EL (cell line): Measurements from ENCODE around the gene SIPA1L3.

Experiments
- DNase-seq: peaks from one replicate; pipeline ENCODE4 v3.0.0-alpha.2; 2016

SIPA1L3 gene

DNA sequence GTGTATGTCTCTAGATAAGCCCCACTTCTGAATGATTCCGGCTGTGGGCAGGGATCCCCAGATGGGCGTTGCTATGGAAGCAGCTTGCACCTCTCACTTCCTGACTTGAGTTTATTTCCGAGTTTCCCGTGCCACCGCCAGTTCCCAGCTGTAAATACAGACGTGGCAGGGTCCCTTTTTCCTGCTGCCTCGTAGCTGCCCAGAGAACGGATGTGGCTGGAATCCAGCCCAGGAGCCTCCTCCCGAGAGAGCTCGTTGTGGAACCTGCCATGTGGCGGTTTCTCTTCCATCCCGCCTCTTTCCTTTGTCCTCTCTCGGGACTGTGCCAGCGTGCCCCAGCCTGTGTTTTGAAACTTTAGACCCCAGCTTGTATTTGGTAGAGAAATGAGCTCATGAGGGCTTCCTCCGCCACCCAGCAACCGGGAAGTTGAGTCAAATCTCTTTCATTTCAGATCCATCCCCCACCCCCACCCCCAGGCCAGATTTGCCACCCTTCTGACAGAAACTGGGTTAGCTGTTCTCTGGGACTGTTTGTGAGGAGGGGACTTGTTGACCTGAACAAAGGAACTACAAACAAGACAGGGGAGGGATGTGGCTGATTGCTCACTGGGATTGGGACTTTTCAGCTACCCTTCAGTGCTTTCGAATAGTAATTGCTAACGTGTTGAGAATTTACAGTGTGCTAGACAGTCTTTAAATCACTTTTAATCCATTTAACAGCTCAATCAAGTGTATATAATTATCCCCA lies 96.6 kb downstream of the SIPA1L3 start:
- peak; percentile 97 for DNase-seq

DNA sequence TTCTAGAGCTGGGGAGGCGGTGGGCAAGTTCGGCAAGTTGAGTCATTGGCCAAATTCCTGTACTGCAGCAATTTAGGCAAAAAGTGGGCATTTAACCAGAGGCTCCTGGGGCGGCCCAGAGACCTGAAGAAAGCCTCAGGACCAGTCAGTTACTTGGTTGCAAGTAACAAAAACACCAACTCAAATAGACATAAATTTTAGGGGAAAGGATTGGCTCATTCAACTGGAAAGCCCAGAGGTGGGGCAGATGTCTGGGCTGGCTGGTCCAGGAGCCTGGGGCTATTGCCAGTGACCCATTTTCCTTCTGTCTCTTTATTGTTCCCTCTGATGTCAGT lies 97.1 kb downstream of the SIPA1L3 start:
- DNase-seq = no peak

DNA sequence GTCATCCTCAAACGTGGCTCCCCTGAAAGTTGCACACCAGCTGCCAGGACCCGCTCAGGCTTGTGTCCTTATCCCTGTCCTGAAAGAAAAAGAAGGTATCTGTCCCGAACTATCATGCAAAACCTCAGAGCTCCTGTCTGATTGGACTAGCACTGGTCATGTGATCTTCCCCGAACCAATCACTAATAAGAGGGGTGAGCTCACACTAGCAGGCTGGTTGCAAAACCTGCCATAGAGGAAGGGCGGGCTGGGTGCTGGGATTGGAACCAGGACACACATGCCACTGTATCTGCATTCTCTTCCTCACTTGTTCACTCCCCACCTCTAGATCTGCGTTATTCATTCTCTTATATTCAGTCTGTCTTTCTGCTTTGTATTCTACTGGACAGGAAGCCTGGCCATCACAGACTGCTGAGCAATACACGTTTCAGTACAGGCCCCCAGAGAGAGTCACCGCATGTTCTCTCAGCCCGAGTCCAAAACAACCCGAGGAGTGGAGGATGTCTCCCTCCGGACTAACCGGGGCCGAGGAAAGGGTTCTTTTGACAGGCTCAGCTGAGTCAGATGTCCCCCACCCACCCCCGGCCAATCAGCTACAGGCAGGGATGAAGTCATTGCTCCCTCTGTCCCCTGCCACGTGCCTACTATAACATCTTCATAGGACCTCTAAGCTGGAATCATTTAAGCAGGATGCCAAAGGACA lies 97.7 kb downstream of the SIPA1L3 start:
- DNase-seq = peak; percentile 98

DNA sequence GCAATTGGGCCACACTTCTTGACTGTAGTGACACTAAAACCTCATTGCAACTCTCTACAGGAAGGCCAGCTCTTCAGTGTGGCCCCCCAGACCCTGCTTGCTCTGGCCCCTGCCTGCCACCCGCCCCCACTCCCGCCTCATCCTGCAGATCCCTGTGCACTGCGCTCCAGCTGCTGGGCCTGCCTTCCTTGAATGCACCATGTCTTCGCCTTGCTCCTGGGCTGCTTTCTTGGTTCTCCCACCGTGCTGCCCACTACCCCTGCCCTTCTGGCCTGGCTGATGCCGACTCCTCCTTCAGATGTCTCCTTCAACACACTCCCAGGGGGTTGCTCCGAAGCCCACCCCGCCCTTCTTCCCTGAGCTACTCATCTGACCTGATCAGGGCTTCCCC lies 98.2 kb downstream of the SIPA1L3 start:
- no peak for DNase-seq

DNA sequence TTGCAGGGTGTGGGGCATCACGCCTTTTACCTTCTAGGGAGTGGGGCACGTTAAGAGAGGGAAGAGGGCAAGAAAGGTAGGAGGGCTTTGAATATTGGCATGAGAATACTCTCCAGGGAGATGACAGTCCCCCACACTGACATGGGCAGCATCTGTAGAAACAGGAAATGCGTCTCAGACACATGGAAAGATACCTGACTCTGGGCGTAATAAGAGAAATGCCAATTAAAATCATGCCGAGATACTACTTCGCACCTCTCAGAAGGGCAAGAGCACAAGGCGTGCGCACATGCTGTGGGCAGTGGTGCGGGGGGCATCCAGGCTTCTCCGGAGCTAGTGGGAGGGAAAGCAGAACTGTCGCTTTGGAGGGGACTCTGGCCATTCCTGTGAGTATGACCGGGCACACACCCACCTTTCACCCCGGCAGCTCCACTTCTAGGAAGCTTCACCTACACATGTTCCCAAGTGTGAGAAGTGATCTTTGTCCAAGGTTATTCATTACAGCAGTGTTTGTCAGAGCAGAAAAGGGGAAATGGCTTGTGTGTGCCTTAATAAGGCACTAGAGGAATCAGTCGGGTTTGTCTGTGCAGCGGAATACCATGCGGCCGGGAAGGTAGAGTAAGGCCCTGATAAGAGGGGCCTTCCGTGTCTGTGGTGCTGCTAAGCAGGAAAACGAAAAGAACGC lies 99.5 kb downstream of the SIPA1L3 start:
- no peak for DNase-seq

DNA sequence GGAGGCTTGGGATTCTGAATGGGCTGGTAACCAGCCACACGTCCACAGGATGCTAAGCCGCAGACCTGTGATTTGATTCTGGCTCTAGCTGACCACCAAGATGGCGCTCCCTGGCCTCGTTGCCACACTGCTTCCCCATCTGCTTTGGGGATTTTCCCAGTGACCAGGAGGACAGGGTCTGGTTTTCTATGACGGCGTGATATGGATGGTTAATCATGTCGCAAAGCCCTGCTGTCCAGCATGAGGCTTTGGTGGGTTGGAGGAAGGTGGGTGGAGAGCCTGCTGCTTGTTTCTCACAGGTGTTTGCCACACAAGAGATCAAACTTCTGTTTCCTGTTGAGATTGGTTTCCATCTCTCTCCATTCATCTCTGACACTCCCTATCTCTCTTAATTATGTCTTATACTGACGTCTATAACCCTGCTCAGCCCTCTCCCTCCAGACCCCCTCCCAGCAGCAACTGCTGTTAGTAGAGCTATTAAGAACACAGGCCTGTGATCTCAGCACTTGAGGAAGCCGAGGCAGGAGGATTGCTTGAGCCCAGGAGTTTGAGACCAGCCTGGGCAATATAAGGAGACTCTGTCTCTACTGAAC lies 102.7 kb downstream of the SIPA1L3 start:
- DNase-seq = no peak

DNA sequence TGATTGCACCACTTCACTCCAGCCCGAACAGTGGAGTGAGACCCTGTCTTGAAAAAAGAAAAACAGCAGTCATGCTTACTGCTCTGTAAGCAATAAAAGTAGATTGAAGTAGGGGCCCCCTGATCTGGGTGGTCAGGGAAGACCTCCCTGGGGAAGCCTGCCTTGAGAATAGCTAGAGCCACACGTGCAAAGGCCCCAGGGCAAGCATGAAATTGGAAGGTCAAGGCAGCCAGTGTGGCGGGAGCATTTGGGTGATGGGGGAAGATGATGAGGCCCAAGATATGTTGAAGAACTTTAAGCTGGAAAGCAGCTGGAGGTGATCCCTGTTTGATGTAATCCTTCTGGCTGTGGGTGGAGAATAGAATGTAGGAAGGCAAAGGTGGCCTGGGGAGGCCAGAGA lies 104.4 kb downstream of the SIPA1L3 start:
- DNase-seq = no peak

DNA sequence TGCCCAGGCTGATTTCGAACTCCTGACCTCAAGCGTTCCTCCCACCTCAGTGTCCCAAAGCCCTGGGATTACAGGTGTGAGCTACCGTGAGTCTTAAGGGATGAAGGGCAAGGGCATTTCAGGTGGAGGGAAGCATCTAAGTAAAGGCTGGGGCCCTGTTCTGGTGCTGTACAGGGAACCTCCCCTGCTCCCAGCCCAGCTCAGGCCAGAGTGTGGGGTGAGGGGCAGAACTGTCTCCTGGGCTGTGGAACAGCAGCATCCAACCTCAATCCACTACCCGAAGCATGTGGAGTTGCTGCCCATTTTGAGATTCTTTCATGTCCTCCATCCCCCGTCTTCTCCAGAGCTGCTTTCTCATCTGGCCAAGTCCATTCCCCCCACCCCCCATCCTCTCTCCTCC lies 105.3 kb downstream of the SIPA1L3 start:
- DNase-seq = no peak

DNA sequence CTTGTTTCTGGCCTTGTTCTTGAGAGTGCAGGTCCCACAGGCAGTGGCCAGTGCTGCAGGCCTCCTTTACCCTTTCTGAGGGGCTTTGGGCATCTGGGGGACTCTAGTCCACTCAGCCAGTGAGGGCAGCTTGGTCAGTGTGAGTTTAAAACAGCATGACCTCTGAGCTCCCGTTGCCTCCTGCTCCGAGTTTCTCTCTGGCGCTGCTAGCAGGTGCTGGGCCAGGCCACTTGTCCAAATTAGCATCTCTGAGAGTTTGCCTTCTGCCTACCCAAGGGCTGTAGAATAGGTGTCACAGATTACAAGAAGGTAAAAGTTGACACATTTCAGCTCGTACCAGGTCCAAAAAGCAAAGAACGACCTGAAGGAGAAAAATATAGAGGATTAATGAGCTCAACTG lies 105.9 kb downstream of the SIPA1L3 start:
- no peak for DNase-seq

DNA sequence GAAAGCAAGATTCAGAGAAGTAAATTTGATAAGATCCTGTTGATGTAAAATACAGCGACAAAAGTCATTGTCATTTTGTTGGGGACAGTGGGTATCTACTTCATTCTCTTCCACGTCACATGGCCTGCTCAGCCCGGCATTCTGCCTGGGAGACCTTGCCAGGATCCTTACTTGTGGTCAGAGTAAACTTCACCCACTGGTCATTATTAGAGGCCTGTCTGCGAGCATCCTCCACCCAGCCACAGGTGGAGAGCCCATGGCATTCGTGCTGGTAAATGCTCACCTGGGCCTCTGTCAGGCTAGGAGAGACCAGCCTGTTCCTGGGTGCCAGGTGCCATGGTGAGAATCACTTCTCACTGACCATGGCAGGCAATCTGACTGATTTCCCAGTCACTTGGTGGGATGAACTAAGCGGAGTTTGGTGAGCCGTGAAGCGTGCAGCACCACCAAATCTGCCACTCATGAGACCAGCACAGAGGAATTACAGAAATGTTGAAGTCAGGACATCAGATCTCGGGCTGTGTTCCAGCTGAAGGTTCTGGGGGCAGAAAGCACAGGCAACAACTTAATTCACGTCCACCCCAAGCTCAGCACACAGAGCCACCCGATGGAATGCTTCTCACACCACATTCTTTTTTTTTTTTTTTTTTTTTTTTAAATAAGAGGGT lies 107.0 kb downstream of the SIPA1L3 start:
- no peak for DNase-seq

DNA sequence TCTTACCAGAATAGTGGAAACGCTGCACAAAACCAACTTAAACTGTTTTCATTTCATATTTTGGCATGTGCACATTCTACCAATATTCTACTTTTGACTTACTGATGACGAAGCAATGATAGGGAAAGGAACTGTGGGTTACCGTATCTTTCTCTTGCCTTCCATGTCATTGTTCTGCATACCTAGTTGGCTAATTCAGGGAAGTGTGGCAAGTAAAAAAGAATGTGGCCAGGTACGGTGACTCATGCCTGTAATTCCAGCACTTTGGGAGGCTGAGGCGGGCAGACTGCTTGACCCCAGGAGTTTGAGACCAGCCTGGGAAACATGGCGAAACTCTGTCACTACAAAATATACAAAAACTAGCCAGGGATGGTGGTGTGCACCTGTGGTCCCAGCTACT lies 108.2 kb downstream of the SIPA1L3 start:
- no peak for DNase-seq

DNA sequence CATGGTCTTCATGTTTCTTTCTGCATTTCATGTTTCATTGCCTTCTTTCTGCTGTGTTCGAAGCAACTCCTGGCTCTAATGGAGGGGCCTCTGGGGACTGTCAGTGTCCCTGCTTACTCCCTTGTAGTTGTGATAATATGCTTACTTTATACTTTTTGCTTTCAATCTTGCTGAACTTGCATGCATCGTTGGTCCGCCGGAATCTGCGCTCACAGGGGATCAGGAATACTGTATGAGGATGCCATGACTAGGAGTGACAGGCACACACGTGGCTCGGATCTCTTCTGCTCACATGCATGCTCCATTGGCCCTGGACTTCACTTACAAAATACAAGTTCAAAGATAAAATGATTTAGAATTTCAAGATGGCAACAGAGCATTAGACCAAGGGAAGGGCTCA lies 108.8 kb downstream of the SIPA1L3 start:
- DNase-seq = no peak

DNA sequence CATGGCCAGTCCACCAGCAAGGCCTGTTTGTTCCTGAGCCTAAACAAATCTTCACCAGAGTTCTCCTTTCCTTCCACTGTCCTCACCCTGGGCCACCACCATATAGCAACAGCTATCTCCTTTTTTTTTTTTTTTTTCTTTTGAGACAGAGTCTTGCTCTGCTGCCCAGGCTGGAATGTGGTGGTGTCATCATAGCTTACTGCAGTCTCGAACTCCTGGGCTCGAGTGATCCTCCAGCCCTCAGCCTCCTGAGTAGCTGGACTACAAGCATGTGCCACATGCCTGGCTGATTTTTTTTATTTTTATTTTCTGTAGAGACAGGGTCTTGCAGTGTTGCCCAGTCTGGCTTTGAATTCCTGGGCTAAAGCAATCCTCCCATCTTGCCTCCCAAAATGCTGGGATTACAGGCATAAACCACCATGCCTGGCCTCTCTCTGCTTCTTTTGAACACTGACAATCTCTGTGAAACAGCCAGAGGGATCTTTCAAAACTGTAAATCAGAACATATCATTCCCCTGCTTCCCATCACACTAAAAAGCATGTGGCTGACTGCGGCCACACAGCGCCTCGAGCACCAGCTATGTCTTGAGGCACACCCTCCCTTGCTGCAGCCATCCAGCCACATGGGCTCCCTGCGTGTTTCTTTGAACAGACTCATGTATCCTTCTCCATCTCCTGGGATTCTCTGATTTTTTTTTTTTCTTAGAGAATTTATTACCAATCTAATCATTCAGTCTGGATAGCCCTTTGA lies 110.6 kb downstream of the SIPA1L3 start:
- no peak for DNase-seq

DNA sequence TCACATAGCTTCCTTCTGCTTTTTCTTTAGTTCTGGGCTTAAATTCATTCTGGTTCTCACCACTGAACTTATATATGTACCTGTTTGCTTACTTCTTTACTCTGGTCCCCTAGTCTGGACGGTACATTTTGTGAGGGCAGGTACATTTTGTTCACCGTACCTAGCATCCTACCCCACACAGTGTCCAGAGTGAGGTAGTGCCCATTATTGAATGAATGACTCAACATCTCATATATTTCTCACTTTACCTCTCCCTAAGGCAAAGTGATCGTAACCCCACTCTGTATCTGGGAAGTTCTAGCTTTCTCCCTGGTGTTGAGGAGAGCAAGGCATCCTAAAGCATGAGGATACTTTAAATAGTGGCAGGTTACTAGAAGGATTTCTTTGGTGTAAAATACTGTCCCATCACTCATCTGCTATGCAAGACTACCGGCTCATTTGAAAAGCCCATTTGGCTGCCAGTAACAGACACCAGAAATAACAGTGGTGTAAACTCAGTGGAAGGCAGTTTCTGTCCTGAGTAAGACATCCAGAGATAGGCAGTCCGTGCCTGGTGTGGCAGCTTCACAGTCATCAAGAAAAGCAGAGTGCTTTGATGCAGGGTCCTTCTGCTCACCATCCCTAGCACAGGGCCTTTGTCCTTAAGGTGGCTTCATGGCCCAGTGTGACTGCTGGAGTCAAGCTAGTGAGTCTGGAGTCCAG lies 111.8 kb downstream of the SIPA1L3 start:
- DNase-seq = no peak

DNA sequence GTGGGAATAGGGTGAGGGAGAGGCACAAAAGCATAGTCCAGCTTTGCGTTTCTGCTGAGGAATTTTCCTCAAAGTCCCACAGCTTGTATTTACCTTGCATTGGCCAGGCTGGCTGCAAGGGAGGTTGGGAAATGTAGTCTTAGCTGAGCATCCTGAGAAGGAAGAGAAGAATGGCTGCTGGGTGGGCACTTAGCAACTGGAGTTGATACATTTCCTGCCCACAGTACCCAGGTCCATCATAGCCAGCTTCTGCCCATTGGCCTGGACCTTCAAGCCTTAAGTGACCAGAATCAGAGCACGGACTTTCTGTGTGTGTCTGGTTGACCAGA lies 112.4 kb downstream of the SIPA1L3 start:
- no peak for DNase-seq

DNA sequence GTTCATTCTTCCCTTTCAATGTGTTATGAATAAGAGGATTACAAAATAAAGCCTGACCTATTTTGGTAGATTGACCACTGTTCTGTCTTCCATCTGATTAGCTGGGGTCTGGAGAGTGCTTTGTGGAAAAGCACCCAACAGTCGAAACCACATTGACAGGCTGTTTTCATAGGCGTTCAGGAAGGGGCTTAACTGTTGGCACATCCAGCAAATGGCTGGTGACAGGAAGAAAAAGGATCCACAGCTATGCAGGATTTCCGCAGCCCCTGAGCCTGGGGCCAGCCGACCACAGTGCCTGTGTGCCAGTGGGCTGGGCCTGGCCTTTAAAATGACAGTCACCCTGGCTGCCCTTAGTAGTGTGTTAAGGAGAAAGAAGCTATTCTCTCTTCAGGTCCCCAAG lies 113.3 kb downstream of the SIPA1L3 start:
- no peak for DNase-seq

DNA sequence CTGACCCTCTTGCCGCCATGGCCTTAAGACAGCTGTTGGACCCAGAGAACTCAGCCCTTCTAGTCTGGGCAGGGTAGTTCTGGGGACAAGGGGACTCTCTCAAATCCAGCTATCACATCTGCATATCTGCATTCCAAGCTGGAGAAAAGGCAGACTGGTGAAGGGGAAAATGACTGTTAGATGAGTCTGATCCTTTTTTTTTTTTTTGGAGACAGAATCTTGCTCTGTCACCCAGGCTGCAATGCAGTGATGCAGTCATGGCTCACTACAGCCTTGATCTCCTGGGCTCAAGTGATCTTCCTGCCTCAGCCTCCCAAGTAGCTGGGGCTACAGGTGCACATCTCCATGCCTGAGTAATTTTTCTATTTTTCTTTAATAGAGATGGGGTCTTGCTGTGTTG lies 114.3 kb downstream of the SIPA1L3 start:
- peak; percentile 38 for DNase-seq

DNA sequence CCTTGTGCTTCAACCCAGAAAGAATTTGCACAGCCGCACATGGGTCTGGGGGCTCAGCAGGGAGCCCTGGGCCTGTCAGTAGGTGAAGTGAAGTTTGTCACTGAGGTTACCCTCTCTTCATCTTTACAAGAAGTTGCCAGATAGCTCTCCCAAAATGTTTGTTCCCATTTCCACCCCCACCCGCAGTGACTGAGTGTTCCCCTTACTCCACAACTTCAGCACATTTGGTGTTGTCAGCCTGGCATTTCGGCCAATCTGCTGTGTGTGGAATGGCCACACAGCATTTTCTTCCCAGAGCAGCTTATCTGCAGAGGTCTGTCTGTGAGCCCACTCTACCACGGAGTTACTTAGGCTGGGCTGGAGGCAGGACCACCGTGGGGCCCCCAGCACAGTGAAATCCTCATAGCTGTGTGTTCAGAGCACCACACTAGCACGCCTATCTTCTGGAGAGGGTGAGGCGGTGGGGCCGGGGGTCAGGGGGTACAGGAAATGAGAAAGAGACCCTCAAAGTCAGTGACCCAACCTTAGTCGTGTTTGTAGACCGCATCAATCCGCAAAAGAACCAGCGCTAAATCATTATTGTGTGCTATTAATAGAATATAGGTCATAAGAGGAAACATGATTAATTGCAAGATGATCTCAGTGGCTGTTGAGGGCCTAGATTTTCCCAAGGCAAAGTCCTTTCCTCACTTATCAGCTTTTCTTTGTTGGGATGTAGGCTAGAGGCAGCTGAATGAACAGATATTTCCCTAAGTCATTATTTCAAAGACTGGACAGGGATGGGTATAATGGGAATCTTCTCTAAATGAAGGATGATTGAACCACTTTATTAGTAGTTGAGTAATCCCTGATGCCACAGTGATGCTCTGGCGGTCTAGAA lies 116.0 kb downstream of the SIPA1L3 start:
- peak; percentile 43 for DNase-seq

DNA sequence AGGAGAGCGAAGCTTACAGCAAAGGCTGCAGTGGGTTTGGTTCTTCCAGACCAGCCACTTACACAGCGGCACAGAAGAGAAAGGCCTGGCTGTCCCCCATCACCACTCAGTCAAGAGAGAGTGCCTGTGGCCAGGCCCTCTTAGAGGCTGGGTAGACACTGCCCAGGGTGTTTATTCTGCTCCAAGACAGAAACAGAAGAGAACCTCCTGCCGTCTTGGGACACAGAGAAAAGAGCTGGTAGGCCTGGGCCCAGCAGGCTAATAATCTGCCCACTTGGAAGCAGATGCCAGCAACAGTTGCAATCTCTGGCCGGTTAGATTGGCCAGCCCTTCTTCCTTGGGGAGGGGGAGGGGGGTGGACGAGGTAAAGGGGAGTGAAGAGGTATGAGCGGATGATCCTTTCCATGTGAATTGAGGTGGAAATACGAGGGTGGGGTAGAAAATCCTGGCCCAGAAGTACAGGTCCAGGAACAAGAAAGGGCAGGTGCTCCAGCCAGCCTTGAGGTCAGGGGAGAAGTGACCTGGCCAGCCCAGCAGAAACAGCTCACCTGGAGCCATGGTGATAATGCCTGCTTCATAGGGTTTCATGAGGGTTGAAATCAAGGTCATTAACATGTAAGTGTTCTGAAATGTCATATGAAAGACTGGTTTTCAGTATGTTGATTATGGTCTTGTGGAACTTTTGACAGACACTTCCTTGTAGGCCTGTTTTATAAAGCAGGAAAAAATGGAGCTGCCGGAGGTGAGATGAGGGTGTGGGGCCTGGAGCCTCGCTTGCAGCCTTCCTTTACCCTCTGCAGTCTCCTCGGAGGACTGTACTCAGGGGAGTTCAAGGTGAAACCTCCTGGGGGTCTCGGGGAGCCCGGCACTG lies 116.9 kb downstream of the SIPA1L3 start:
- no peak for DNase-seq
